CD4-positive, alpha-beta T cell treated with Interleukin-4 for 4 hours (primary cell): ENCODE measurements around the gene EXOC6B.
A peak's percentile ranks its signal among the peaks of the same experiment; 100 is the strongest.
"Not testable (repeated sequence)": the region's sequence is repeated elsewhere in the genome, so short reads cannot be mapped to it uniquely, and the experiment has no call there.

Experiments used
- DNase-seq: peaks from one replicate; pipeline ENCODE4 v3.0.0-alpha.2; 2020

EXOC6B gene

DNA sequence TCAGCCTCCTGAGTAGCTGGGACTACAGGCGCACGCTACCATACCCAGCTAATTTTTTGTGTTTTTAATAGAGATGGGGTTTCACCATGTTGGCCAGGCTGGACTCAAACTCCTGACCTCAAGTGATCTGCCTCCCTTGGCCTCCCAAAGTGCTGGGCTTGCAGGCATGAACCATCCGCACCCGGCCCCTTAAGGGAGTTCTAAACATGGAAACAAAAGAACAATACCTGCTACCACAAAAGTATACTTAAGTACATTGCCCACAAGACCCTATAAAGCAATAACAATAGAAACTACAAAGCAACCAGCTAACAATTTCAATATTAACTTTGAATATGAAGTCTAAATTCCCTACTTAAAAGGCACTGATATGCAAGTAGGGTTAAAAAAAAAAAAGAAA, 242.0 kb downstream of the EXOC6B start:
- not testable (repeated sequence) for DNase-seq

DNA sequence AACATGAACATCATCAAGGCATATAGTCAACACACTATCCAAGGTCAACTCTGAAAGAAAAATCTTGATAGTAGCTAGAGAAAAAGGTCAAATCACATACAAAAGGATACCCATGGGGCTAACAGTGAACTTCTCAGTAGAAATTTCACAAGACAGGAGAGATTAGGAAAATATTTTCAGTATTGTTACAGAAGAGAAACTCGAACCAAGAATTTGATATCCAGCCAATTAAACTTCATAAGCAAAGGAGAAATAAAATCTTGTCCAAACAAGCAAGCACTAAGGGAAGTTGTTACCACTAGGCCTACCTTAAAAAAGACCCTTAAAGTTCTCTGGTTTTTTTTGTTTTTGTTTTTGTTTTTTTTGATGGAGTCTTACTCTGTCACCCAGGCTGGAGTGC, 242.5 kb downstream of the EXOC6B start:
- no peak for DNase-seq

DNA sequence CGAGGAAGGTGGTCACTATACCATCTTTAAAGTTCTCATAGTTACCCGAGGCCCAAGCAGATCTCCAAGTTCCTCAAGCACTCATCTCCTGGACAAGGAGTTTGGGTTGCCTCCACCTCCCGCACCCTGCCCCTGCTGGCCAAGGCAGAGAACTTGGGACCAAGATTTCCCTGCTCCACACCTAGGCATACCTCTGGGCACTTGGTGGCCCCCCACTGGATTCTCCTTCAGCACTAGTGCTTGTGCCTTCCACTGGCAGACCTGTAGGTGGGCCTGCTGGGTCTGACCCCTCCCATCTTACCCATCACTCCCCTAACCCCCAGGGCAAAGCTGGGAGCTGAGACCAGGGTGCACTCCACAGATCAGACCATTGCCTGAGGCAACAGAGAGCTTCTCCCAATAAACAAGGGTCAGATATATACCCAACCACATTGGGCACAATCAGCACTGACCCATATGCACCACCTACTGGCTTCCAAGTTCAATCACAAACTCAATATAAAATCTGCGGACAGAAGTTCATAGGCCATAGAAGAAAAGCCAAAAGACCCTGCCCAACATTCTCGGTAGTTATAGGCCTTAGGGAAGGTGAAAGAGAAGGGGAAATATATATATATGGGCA, 244.2 kb downstream of the EXOC6B start:
- DNase-seq, result no peak

DNA sequence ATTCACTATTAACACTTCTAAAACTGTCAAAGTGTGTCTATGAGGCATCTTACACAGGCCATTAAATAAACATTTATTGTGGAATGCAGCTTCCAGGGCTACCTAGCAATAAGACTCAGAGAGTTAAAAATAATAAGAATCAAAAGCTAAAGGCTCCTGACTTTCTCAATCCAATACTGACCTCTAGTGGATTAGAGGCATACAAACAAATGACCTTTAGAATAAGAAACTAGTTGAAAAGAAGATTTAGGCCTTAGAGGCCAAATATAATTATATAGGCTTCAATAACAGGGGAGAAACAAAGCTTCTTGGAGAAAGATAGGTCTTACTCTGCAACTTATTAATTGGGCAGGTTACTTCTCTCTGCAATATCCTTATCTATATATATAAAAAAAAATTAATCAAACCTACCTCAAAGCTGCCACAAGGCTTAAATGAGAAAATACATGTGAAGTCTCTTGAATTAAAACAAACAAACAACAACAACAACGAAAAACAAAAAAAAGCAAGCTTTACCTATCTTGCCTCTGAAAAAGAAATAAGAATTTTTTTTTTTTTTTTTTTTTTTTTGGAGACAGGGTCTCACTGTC, 246.1 kb downstream of the EXOC6B start:
- DNase-seq, result peak; percentile 27

DNA sequence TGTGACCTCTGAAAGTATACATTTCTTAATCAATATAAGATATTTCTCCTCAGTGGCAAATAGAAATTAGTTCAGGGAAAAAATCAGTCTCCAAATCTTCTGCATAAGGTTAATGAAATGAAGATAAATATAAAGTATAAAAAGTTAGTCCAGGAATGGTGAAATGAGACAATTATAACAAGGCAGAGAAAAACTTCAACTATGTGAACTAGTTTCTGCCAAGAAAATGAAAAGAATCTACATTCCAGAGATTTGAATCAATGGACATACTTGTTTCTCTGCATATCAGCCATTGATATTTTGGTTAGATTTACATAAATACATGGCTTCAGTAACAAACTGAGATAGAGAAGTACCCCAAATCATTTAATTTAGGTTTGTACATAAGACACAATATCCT, 249.0 kb downstream of the EXOC6B start:
- no peak for DNase-seq

DNA sequence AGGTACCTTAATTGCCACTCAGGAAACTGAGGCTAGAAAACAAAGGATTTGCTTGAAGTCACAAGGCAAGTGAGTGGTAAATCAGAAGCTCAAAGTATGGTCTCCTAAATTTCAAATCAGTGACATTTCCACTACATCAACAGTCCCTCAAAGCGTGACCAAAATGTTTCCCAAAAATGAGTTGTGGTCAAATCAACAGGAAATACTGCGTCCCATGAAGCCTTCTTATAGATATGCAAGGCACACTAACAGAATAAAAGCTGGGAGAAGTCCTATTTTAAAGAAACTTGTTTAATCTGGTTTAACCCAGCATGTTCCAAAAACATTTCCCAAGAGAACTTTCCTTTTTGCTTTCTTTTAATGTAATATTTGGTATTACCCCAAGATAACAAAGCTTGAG, 249.4 kb downstream of the EXOC6B start:
- no peak for DNase-seq

DNA sequence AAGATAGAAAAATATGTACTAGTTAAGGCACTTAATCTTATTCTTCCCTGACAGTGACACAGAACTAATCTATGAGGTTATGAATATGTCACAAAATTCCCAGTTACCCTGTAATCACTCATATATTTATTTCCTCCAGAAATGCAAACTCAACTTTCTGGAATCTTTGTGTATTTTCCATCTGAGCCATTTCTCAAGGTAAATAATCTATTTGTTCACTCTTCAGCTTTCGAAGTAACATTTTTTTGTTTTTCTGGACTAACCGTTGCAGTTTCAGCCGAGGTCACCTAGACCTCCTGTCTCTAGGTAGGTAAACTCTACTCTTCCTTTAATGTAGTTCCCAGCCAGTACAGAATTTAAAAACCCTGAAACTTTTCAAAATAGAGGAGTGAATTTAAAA, 250.9 kb downstream of the EXOC6B start:
- no peak for DNase-seq

DNA sequence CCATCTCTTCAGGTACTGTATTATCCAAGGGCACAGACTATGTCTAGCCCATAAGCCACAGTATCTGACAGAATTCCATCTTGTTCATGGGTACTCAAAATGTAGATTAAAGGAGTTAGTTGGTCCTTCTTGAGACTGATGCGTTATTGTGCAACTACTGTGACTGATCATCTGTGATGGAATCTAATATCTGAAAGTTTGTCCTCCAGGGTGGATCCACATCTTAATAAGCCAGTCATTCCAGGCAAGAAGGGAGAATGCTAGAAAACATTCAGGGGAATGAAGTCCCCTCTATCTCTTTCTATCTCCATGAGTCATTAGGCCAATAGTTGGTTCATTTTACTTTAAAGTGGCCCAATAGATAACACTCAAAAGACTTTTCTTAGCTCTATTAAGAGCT, 252.6 kb downstream of the EXOC6B start:
- DNase-seq, result no peak

DNA sequence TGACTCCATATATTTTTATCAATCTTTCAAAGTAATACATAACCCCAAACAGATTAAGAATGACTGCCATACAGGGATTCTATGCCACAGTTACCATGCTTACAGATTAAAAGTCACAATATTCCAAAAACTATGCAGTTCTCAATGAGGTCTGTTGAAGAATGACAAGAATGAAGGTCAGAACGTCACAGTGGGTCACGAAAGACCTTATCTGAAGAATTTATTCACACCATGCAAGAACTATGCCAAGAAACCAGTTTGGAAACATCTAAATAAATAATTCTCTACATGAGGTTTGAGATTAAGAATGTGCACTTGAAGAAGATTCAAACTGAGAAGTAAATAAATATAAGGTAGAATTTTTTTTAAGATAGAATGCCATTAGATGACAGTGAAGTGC, 253.3 kb downstream of the EXOC6B start:
- no peak for DNase-seq

DNA sequence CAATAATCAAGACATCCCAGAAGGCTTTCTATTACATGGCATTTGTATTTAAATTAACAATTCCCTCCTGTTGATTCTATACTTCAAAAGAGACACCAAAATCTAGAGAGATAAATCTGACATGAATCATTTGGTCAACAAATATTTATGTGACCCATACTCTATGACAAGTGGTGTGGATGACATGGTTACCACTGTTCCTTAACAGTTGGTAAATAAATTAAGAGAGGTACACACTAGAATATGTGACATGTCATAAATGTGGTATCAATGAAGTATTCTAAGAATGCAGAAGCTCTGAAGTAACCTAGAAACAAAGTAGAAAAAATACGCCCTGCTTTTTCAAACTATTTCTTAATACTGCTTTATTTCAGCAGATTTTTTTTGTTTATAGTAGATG, 255.4 kb downstream of the EXOC6B start:
- DNase-seq, result no peak

DNA sequence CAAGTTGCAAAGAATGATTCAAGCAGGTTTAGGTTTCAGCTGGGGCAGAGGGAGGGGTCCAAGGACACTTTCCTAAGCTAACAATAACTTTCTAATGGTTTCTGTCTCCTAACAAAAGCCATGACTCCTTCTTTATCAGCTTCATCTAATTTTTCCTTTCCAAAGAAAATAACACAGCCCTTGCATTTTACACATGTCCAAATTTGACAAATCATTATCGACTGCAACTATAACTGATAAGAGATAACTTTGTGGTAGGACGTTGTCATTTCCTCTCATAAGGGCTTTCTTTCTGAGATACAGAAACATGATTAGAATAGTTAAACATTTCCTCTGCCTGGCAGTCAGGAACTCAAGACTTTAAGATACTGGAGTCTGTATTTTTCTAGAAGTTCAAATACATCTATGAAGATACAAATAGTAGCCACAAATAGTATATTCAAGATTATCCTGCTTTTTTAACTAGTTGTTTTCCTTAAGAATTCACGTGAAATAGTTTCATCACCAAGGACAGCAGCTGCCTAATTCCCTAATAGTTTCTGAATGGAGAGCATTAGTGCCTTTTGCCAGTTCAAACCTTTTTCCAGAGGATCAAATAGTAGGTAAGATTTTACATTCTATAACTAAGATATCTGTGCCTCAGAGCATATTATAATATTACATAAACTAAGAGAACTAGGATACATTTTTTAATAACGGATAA, 263.2 kb downstream of the EXOC6B start:
- DNase-seq, result peak; percentile 0

DNA sequence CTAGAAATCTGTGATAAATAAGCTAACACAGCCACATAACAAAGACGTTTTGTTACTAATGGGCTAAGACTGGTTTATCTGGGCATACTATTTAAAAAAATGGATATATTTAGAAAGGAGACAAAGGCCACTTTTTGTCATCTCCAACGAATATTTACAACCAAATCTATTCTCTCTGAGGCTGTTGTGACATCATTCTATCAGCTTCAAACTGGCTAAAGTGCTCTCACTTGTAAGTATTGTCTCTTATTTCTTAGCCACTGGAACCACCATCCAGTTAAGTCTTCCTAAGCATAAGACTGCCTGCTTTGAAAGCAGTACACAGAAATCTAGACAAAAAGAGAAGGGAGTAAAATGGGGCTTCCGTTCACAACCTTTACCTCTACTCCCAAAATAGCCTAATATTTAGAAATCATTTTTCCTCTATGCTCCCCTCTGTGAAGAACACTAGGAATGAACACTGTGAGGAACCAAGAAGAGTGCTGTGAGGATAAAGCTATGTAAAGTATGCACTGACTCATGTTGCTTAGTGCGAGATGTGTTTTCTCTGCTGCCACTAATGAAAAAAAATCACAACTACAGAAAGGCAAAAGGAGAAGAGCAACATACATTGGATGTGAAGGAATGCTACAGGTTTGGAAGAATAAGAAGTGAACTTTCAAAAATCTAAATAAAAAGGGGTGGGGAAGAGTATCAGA, 264.1 kb downstream of the EXOC6B start:
- no peak for DNase-seq

DNA sequence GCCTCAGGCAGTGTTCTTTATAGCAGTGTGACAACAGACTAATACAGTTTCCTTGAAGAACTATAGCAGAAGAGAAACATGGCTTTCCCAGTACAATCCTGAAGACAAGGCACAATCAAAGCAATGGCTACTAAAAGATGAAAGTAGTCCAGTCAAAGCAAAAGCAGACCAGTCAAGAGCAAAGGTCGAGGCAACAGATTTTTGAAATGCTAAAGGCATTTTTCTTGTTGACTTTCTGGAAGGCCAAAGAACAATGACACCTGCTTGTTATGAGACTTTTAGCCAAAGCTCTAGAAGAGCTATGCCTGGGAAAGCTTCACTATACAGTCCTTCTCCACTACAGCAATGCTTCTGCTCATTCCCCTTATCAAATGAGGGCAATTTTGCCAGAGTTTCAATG, 269.9 kb downstream of the EXOC6B start:
- DNase-seq, result no peak

DNA sequence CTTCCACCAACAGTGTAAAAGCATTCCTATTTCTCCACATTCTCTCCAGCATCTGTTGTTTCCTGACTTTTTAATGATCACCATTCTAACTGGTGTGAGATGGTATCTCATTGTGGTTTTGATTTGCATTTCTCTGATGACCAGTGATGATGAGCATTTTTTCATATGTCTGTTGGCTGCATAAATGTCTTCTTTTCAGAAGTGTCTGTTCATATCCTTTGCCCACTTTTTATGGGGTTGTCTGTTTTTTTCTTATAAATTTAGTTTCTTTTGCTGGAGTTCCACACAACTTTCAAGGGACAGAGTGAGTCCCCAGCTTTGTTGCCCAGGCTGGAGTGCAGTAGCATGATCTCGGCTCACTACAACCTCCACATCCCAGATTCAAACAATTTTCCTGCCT, 270.5 kb downstream of the EXOC6B start:
- not testable (repeated sequence) for DNase-seq

DNA sequence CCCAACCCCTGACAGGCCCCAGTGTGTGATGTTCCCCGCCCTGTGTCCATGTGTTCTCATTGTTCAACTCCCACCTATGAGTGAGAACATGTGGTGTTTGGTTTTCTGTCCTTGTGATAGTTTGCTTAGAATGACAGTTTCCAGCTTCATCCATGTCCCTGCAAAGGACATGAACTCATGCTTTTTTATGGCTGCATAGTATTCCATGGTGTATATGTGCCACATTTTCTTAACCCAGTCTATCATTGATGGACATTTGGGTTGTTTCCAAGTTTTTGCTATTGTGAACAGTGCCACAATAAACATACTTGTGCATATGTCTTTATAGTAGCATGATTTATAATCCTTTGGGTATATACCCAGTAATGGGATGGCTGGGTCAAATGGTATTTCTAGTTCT, 270.9 kb downstream of the EXOC6B start:
- DNase-seq, result not testable (repeated sequence)

DNA sequence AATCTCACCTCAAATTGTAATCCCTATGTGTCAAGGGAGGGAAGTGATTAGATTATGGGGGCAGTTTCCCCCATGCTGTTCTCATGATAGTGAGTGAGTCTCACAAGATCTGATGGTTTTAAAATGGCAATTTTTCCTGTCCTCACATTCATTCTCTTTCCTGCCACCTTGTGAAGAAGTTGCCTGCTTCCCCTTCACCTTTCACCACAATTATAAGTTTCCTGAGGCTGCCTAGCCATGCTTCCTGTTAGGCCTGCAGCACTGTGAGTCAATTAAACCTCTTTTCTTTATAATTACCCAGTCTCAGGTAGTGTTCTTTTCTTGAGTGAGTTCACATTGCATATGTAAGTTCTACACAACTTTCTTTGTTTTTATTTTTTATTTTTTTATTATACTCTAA, 271.5 kb downstream of the EXOC6B start:
- no peak for DNase-seq

DNA sequence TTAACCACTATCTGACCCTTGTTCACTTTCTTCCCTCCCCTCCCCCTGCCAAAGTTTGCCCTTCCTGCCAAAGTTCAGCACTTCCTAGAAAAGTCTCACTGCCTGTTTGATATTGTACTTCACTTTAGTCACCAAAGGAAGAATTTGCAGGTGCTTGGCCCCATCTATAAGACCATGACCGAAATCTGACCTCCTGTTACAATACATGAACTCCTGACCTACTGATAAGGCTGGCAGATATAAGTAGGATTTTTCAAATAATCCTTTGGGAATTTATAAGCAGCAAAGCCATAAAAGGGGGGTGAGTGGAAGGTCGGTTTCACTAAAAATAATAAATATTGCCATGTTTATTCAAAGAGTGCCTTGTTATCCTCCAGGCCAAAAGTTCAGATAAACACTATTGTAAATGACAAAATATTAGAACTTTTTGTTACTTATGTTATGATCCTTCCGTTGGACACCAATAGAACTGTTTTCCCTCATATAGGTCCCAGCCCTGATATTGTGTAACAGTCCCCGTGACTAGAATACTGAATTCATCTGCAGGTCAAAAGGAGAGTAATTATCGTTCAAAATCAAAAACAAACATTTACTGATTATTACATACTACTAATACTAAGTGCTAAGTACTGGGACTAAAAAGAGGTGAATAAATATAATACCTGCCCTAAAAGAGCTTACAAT, 277.6 kb downstream of the EXOC6B start:
- no peak for DNase-seq

DNA sequence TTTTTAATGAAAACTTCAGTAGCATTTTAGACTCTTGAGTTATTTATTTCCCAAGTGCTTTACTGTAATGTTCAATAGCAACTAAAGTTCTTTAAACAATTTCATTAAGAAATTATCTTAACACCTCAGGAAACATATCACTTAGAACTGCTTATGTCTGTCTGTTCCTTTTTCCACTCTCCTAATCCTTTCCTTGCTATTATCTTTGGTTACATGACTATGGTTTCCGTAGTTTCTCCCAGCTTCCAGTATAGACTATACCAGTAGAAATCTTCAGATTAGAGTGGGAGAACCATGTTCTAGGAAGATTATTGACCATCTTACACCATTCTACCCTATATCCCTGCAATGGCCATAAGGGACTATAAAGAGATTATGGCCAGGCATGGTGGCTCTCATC, 280.0 kb downstream of the EXOC6B start:
- no peak for DNase-seq

DNA sequence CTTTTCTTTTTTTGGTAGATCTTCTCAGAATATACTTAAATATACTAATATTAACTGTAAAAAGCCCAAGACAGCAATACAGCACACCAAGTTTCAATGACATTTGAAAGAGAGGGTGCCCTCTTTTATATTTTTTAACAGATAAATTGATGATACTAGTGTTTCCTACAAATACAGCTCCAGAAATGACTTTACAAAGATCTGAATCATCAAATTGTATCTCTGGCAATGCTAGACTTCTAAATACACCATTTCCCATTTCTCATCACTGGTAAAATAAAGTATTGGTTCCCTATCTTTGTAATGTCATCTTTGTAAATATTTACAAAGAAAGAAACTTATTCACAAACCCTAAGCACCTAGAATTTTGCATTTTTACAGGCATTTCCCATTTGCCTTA, 281.3 kb downstream of the EXOC6B start:
- DNase-seq, result no peak

DNA sequence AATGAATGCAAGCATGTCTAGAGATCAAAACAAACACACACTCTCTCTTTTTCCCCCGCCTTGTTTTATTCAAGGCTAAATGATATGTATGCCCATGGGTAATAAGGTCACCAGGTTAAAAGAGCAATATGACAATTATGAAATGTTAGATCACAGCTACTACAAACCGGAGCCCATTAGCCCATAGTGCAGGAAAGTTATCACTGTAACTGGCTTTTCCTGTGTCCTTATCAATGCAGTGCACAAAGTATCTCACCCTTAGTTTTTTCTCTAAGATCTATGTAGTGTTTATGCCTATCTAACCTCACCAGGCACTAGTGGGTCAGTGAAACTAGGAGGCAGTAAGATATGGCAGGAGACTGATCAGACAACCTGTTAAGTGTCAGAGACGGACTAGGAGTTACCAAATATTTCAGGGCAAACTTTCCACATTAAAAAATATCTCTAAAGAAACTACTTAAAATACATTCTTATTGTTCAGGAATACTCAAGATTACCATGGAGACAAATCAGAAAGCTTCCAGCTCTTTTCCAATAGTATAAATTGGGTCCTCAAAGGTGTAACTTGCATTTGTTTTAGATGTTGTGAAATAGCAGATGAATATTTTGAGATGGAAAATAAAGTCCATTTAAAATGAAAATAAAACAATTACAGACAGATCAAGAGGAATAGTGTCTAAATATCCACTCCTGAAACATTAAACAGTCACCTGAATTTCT, 282.2 kb downstream of the EXOC6B start:
- no peak for DNase-seq

DNA sequence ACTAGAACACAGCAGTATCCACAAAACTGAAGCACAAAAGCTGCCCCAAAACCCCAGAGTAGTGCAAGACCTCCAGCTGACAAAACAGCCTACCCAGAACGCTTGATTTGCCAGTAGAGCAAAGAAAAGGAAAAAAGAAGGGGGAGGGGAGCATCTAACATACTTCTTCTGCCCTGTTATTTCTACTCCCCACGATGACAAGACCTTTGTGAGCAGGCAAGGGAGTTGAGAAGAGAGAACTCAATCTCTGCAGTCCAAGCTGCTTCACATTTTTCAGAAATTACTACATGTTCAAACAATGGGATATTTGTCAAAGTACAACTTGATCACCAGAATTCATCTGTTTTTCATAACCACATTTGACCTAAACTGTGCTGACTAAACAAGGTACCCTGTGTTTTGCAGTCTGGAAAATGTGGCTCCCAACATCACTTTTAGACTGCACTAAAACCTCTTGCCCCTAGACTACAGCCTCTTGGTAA, 286.7 kb downstream of the EXOC6B start:
- no peak for DNase-seq

DNA sequence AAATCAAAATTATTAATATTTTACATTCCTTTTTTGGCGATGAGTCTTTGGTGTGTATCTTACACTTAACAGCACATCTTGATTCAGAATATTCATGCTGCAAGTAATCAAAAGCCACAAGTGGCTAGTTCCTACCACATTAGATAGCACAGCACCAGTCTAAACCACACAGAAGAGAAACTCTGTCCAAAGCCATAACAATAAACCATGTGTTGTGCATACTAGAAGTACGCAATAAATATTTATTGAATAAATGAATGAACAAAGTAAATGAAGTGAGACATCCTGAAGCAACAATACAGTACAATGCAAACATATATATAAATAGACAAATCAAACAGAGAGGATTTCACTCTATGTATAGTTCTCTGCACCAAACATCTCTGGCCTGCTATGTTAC, 287.3 kb downstream of the EXOC6B start:
- DNase-seq, result no peak

DNA sequence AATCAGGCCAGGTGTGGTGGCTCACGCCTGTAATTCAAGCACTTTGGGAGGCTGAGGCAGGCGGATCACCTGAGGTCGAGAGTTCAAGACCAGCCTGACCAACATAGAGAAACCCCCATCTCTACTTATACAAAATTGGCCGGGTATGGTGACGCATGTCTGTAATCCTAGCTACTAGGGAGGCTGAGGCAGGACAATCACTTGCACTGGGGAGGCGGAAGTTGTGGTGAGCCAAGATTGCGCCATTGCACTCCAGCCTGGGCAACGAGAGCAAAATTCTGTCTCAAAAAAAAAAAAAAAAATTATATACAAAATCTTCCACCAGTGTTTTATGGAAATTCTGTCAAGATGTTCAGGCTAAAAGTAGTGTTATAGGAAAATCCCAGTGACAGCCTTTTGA, 290.2 kb downstream of the EXOC6B start:
- DNase-seq, result not testable (repeated sequence)
